ENCODE data around the gene VANGL1. TPM values are rescaled to one million over a fixed set of nuclear protein-coding genes. Genes with fewer than 3 reads are reported as not detected.

Gene VANGL1
- polyA plus RNA-seq, 1 experiment: 7.8 TPM

DNA sequence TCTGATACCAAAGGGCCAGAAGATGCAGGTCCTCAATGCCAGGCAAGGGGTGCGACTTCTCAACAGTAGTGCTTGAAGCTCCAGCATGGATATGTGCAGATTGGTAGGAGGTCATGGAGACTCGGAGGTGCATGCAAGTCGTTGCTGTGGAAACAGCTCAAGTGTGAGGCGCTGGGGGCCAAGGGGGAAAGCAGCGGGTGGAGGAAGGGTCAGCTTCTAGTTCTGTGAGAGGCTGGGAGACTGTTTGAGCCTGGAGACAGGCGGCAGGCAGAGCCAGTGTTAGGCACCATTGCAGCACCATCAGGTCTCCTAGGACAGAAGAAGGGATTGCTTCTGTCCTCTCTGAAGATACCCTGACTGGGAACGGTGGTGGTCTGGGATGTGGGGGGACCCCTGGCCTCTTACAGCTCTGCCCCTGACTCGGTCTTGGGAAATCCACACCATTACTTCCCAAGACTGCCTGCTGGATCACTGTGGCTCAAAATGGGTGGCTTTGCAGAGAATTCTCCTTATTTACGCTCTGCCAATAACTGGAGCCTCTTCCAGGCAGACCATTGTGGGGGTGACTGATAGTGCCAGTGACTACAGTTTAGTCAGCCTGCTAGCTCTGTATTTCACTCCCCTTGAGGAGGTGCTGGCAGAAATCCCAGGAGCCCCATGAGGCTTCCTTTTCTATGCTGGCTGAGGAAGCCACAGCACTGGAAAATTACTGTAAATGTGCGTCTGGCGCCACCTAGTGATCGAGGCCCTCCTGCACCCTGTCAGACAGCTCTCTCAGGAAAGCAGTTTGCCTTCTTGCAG, 46.3 kb upstream of the VANGL1 start:
- TF ChIP-seq CTCF (IDR thresholded peaks at IDR 0.05; ENCODE audit: low read depth, low read length): peak; percentile 98
- POLR2A ChIA-PET: interaction anchor here (0.6 to 0.7 kb wide), 5 partner anchors 13 to 1083 kb away, joined by 3 to 5 read pairs (median 3); no protein-coding TSS in a partner anchor
- no peak overlapping the region for H3K4me3 ChIP-seq (ENCODE audit: low read depth, low read length)
- CTCF ChIA-PET: interaction anchor here (0.6 to 7.7 kb wide), 130 partner anchors 9 to 817 kb away, joined by 3 to 338 read pairs (median 5); partner anchors contain the start of gene TSPAN2
- DNase-seq (ENCODE audit: low read depth, low spot score): peak; percentile 90
- H3K27me3 ChIP-seq (ENCODE audit: control insufficient read depth, insufficient read depth, low read length): peaks cover 2% of the 10 kb centered on the region
- H3K27ac ChIP-seq (ENCODE audit: low read depth, low read length): no peak overlapping the region
- peaks cover 2% of the 10 kb centered on the region; the same call in 1 of the 2 replicates for H3K9me3 ChIP-seq (ENCODE audit: control insufficient read depth, insufficient read depth, low read length)

- POLR2A ChIA-PET: interaction anchor here (0.6 to 0.7 kb wide), 3 partner anchors 12 to 454 kb away, joined by 3 to 5 read pairs (median 3); no protein-coding TSS in a partner anchor
Measured at GRCh38 chr1:115596080-115596780, 45.5 kb upstream of the VANGL1 start.

DNA sequence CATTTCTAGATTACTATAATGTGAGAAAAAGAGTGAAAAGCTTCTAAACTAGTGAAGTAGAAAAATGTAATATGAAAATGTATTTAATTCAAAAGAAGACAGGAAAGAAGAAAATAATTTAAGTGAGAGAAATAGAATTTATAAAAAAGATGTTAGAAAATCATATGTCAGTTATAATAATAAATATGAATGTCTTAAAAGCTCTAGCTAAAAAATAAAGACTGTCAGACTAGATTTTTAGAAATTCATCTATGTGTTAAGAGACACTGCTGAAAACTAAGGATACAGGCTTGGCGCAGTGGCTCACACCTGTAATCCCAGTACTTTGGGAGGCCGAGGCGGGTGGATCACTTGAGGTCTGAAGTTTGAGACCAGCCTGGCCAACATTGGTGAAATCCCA, 37.3 kb upstream of the VANGL1 start:
- CTCF ChIA-PET: interaction anchor here (0.9 to 1.3 kb wide), 3 partner anchors 9 to 167 kb away, joined by 3 to 12 read pairs (median 4); no protein-coding TSS in a partner anchor
- POLR2A ChIA-PET: no interaction called here
- Histone ChIP-seq H3K27me3 (ENCODE audit: control insufficient read depth, insufficient read depth, low read length) (peaks cover 5% of the 10 kb centered on the region), H3K9me3 (ENCODE audit: control insufficient read depth, insufficient read depth, low read length) (0 out of 2 replicates have a peak, but pooled peaks cover 2% of the 10 kb centered on the region), H3K4me3 (ENCODE audit: low read depth, low read length) (no peak overlapping the region), H3K27ac (ENCODE audit: low read depth, low read length) (no peak overlapping the region)
- TF ChIP-seq CTCF (IDR thresholded peaks at IDR 0.05; ENCODE audit: low read depth, low read length): no peak
- DNase-seq (ENCODE audit: low read depth, low spot score): no peak

More at GRCh38 chr1:115596080-115596780, 45.5 kb upstream of the VANGL1 start:
- DNase-seq (ENCODE audit: low read depth, low spot score): no peak
- H3K27ac ChIP-seq (ENCODE audit: low read depth, low read length): no peak overlapping the region
- H3K4me3 ChIP-seq (ENCODE audit: low read depth, low read length): no peak overlapping the region
- no peak for TF ChIP-seq CTCF (IDR thresholded peaks at IDR 0.05; ENCODE audit: low read depth, low read length)
- H3K9me3 ChIP-seq (ENCODE audit: control insufficient read depth, insufficient read depth, low read length): peaks cover 2% of the 10 kb centered on the region; the same call in 1 of the 2 replicates
- peaks cover 2% of the 10 kb centered on the region for H3K27me3 ChIP-seq (ENCODE audit: control insufficient read depth, insufficient read depth, low read length)
- CTCF ChIA-PET: interaction anchor here (0.6 to 7.7 kb wide), 93 partner anchors 8 to 818 kb away, joined by 3 to 338 read pairs (median 6); partner anchors contain the start of gene TSPAN2

GRCh38 chr1:115606305-115606704, 35.5 kb upstream of the VANGL1 start:
- 0 out of 2 replicates have a peak, but pooled peaks cover 2% of the 10 kb centered on the region for H3K9me3 ChIP-seq (ENCODE audit: control insufficient read depth, insufficient read depth, low read length)
- POLR2A ChIA-PET: no interaction called here
- H3K27ac ChIP-seq (ENCODE audit: low read depth, low read length): no peak overlapping the region
- TF ChIP-seq CTCF (IDR thresholded peaks at IDR 0.05; ENCODE audit: low read depth, low read length): no peak
- H3K27me3 ChIP-seq (ENCODE audit: control insufficient read depth, insufficient read depth, low read length): peaks cover 5% of the 10 kb centered on the region
- CTCF ChIA-PET: interaction anchor here (0.9 to 1.1 kb wide), 3 partner anchors 100 to 165 kb away, joined by 3 to 6 read pairs (median 4); no protein-coding TSS in a partner anchor
- no peak for DNase-seq (ENCODE audit: low read depth, low spot score)
- H3K4me3 ChIP-seq (ENCODE audit: low read depth, low read length): no peak overlapping the region

Measured in AG04450 (cell line).